Lower leg skin (tissue), 4 donors: ENCODE results near the gene MAN1A1. TPM values are rescaled to one million over a fixed set of nuclear protein-coding genes. Genes with fewer than 3 reads are reported as not detected.
"Not testable (repeated sequence)": the region's sequence is repeated elsewhere in the genome, so short reads cannot be mapped to it uniquely, and the experiment has no call there.

Experiments
- DNase-seq, 2 donors: peaks; one replicate each; pipeline ENCODE4 v3.0.0-alpha.2; 2019; ENCODE audit warnings: low spot score in 2 of 2
- H3K4me3 ChIP-seq: fragments of 200-600 bp; sonication (generic); 2 replicates; pipeline ENCODE4 v1.5.1; 2017; ENCODE audit warnings: mild to moderate bottlenecking, low read depth; ENCODE audit not compliant: poor library complexity, severe bottlenecking
- CTCF ChIP-seq, 3 donors: fragments of 450-650 bp; IDR thresholded peaks; one replicate each; pipeline ENCODE4 v1.5.1; 2016; ENCODE audit warnings: antibody characterized with exemption in 3 of 3, mild to moderate bottlenecking in 3 of 3, moderate library complexity in 2 of 3
- POLR2A ChIP-seq, 2 donors: fragments of 450-650 bp; IDR thresholded peaks; one replicate each; pipeline ENCODE4 v1.6.1; 2016 to 2017; ENCODE audit warnings: antibody characterized with exemption in 2 of 2, mild to moderate bottlenecking in 1 of 2, moderate library complexity in 1 of 2
- WGBS, 2 donors: methylation state at CpG; one replicate each; pipeline ENCODE4 v1.1.5; 2018; 5-methylcytosine and 5-hydroxymethylcytosine counted together
- intact Hi-C: fragments of 100-400 bp; cut with DNase I; formaldehyde crosslinking; loops from one replicate; pipeline ENCODE4 v1.15.0; 2023; ENCODE audit warnings: low total_unique reads
- total RNA-seq, 4 donors: library from RNA; depleted of rRNA; stranded (reverse); fragments of >200 nt; gene quantifications; one replicate each; pipeline ENCODE4 v1.1.0, GENCODE V29; 2016

The MAN1A1 gene
- total RNA-seq, 4 donors from 2014 or later = 33.5 to 85.7 (median 37.1) TPM

GRCh38 chr6:119158057-119158848, 191.3 kb downstream of the MAN1A1 start:
- 74 to 78% methylated on average over 9 of the region's 9 CpGs for WGBS, 2 donors
- peak in 1 of 2 donors; percentile 53 for DNase-seq
- no peak overlapping the region for H3K4me3 ChIP-seq

GRCh38 chr6:119157506-119157815, 192.1 kb downstream of the MAN1A1 start:
- WGBS, 2 donors = 42 to 59% methylated on average over 3 of the region's 3 CpGs
- DNase-seq = no peak

More at GRCh38 chr6:119158057-119158848, 191.3 kb downstream of the MAN1A1 start:
- TF ChIP-seq CTCF (IDR thresholded peaks at IDR 0.05) (no peak), POLR2A (IDR thresholded peaks at IDR 0.05) (no peak)
- intact Hi-C loops = no loop called here

GRCh38 chr6:119156757-119157505, 192.6 kb downstream of the MAN1A1 start:
- WGBS, 2 donors = 35 to 53% methylated on average over 6 to 8 of the region's 8 CpGs
- DNase-seq = no peak
- no peak overlapping the region for H3K4me3 ChIP-seq
- no peak for TF ChIP-seq CTCF (IDR thresholded peaks at IDR 0.05)
- TF ChIP-seq POLR2A (IDR thresholded peaks at IDR 0.05) = no peak
- intact Hi-C loops = no loop called here

More at GRCh38 chr6:119157506-119157815, 192.1 kb downstream of the MAN1A1 start:
- TF ChIP-seq POLR2A (IDR thresholded peaks at IDR 0.05) = no peak
- TF ChIP-seq CTCF (IDR thresholded peaks at IDR 0.05) = no peak
- intact Hi-C loops = no loop called here
- H3K4me3 ChIP-seq = no peak overlapping the region

GRCh38 chr6:119156082-119156481, 193.5 kb downstream of the MAN1A1 start:
- H3K4me3 ChIP-seq, intact Hi-C loops, DNase-seq: not testable (repeated sequence)
- WGBS, 2 donors = 91 to 96% methylated on average over 4 of the region's 4 CpGs

GRCh38 chr6:119152187-119152586, 197.4 kb downstream of the MAN1A1 start:
- TF ChIP-seq POLR2A (IDR thresholded peaks at IDR 0.05) (no peak), CTCF (IDR thresholded peaks at IDR 0.05) (no peak)
- intact Hi-C loops = no loop called here
- DNase-seq = no peak
- 46 to 78% methylated on average over 3 of the region's 3 CpGs for WGBS, 2 donors
- no peak overlapping the region for H3K4me3 ChIP-seq

GRCh38 chr6:119148825-119149525, 200.6 kb downstream of the MAN1A1 start:
- no peak overlapping the region for H3K4me3 ChIP-seq
- DNase-seq = no peak
- TF ChIP-seq CTCF (IDR thresholded peaks at IDR 0.05) (no peak), POLR2A (IDR thresholded peaks at IDR 0.05) (no peak)
- intact Hi-C loops = no loop called here
- WGBS, 2 donors = 35 to 47% methylated on average over 9 of the region's 9 CpGs
